BE2C (cell line): Measurements from ENCODE around the gene FLYWCH2.
"Not testable (repeated sequence)": the region's sequence is repeated elsewhere in the genome, so short reads cannot be mapped to it uniquely, and the experiment has no call there.

Source experiments
- DNase-seq: peaks from one replicate; pipeline ENCODE4 v3.0.0-alpha.2; 2020
- H3K27me3 ChIP-seq: fragments of 250-450 bp; sonication (Bioruptor Pico); 2 replicates; pipeline ENCODE4 v1.5.1; 2020; ENCODE audit warnings: mild to moderate bottlenecking
- H3K36me3 ChIP-seq: fragments of 250-450 bp; sonication (Bioruptor Pico); 2 replicates; pipeline ENCODE4 v1.5.1; 2020; ENCODE audit warnings: mild to moderate bottlenecking
- H3K4me1 ChIP-seq: fragments of 250-450 bp; sonication (Bioruptor Pico); 2 replicates; pipeline ENCODE4 v1.5.1; 2020
- H3K4me3 ChIP-seq: 2 replicates; pipeline ENCODE4 v1.5.1; 2011; ENCODE audit warnings: low read depth, low read length
- H3K9me3 ChIP-seq: fragments of 250-450 bp; sonication (Bioruptor Pico); 2 replicates; pipeline ENCODE4 v1.5.1; 2020
- CTCF ChIP-seq: IDR thresholded peaks from 2 replicates; pipeline ENCODE4 v1.5.1; 2012; ENCODE audit warnings: mild to moderate bottlenecking, low read depth, low read length

The FLYWCH2 gene

GRCh38 chr16:2905988-2906387 is 23.0 kb downstream of the FLYWCH2 start:
- TF ChIP-seq CTCF, result no peak
- peaks cover 5% of the 10 kb centered on the region for H3K4me1 ChIP-seq
- H3K27me3 ChIP-seq, result no peaks in the 10 kb centered on the region
- no peaks in the 10 kb centered on the region for H3K36me3 ChIP-seq
- H3K9me3 ChIP-seq, result no peaks in the 10 kb centered on the region
- DNase-seq, result no peak
- H3K4me3 ChIP-seq, result peak overlapping the region; percentile 43

- H3K4me1 ChIP-seq, H3K27me3 ChIP-seq, H3K36me3 ChIP-seq, H3K9me3 ChIP-seq: not testable (repeated sequence)
- peak overlapping the region; percentile 20; the same call in 1 of the 2 replicates for H3K4me3 ChIP-seq
- peak; percentile 60 for DNase-seq
- peak; percentile 47 for TF ChIP-seq CTCF
Measured at GRCh38 chr16:2907084-2907753, 24.2 kb downstream of the FLYWCH2 start.

- no peaks in the 10 kb centered on the region for H3K27me3 ChIP-seq
- H3K4me1 ChIP-seq, result peaks cover 5% of the 10 kb centered on the region
- TF ChIP-seq CTCF, result no peak
- no peak overlapping the region for H3K4me3 ChIP-seq
- no peak for DNase-seq
- peaks cover 6% of the 10 kb centered on the region for H3K36me3 ChIP-seq
- H3K9me3 ChIP-seq, result no peaks in the 10 kb centered on the region
Measured at GRCh38 chr16:2910441-2910969, 27.5 kb downstream of the FLYWCH2 start.

- Histone ChIP-seq H3K9me3 (no peaks in the 10 kb centered on the region), H3K27me3 (no peaks in the 10 kb centered on the region), H3K36me3 (peaks cover 9% of the 10 kb centered on the region), H3K4me3 (peak within 1 kb of the TSS; percentile 81), H3K4me1 (no peaks in the 10 kb centered on the region)
- TF ChIP-seq CTCF, result no peak
- peak; percentile 100 for DNase-seq
Measured at GRCh38 chr16:2911638-2912329, 28.8 kb downstream of the FLYWCH2 start, which contains the start of gene FLYWCH1. Gene FLYWCH1 (plus strand): TSS chr16:2911931. CDS start chr16:2929686, 17,755 bp downstream.

GRCh38 chr16:2912330-2913199 is 29.6 kb downstream of the FLYWCH2 start:
- H3K9me3 ChIP-seq, result no peaks in the 10 kb centered on the region
- peaks cover 9% of the 10 kb centered on the region for H3K36me3 ChIP-seq
- H3K4me1 ChIP-seq, result no peaks in the 10 kb centered on the region
- no peak for DNase-seq
- no peak for TF ChIP-seq CTCF
- no peaks in the 10 kb centered on the region for H3K27me3 ChIP-seq
- peak overlapping the region; percentile 81 for H3K4me3 ChIP-seq
